HEK293 (cell line): ENCODE measurements around the gene PLBD2.

Source experiments
- CTCF ChIA-PET: fragments of 350-600 bp; formaldehyde crosslinking; extraction: SDS; loops from one replicate; lab custom pipeline; 2021; ENCODE audit warnings: antibody characterized with exemption; lab: Yijun Ruan, JAX
- POLR2A ChIA-PET: fragments of 300-600 bp; formaldehyde crosslinking; extraction: SDS; loops from one replicate; lab custom pipeline; 2020; ENCODE audit warnings: antibody characterized with exemption, inconsistent platforms; lab: Yijun Ruan, JAX
- H3K27ac ChIP-seq: fragments of 200-500 bp; sonication (Bioruptor generic); 2 replicates; pipeline ENCODE4 v1.5.1; 2014; ENCODE audit warnings: low read depth, low read length, control low read depth, inconsistent platforms; ENCODE audit errors: extremely low read depth
- H3K36me3 ChIP-seq, 2 experiments: fragments of 200-500 bp in 1 of 2; sonication (Bioruptor generic) in 1 of 2; 1 replicate in 1 of 2; 2 replicates in 1 of 2; pipeline ENCODE4 v1.5.1; 2014 to 2017; ENCODE audit warnings: inconsistent platforms in 2 of 2, low read length in 2 of 2; ENCODE audit not compliant: control insufficient read depth in 2 of 2, insufficient read depth in 1 of 2
- H3K4me1 ChIP-seq: fragments of 200-500 bp; sonication (Bioruptor generic); 2 replicates; pipeline ENCODE4 v1.5.1; 2014; ENCODE audit warnings: mild to moderate bottlenecking, low read length, inconsistent platforms; ENCODE audit not compliant: control insufficient read depth, insufficient read depth
- H3K4me3 ChIP-seq: 2 replicates; pipeline ENCODE4 v1.5.1; 2011; ENCODE audit warnings: low read depth, mild to moderate bottlenecking, control low read depth, low read length, moderate library complexity
- H3K9me3 ChIP-seq: fragments of 200-500 bp; sonication (Bioruptor generic); 2 replicates; pipeline ENCODE4 v1.5.1; 2014; ENCODE audit warnings: low read depth, low read length, inconsistent platforms; ENCODE audit not compliant: control insufficient read depth, insufficient read depth
- ATF2 ChIP-seq: fragments of 450-650 bp; formaldehyde crosslinking; IDR thresholded peaks from 2 replicates; pipeline ENCODE4 v1.5.1; 2016; ENCODE audit warnings: missing biosample characterization, missing genetic modification characterization, low read depth
- KLF16 ChIP-seq: fragments of 450-650 bp; formaldehyde crosslinking; IDR thresholded peaks from 2 replicates; pipeline ENCODE4 v1.5.1; 2017; ENCODE audit warnings: missing biosample characterization, missing genetic modification characterization
- MZF1 ChIP-seq: fragments of 450-650 bp; formaldehyde crosslinking; IDR thresholded peaks from 2 replicates; pipeline ENCODE4 v1.5.1; 2017; ENCODE audit warnings: missing biosample characterization, missing genetic modification characterization, borderline replicate concordance
- PBX3 ChIP-seq: sonication (generic); formaldehyde crosslinking; IDR thresholded peaks from 2 replicates; pipeline ENCODE4 v1.8.1; 2022; ENCODE audit warnings: mild to moderate bottlenecking, moderate library complexity, missing genetic modification reagents
- ZBTB17 ChIP-seq: fragments of 450-650 bp; formaldehyde crosslinking; IDR thresholded peaks from 2 replicates; pipeline ENCODE4 v1.5.1; 2016; ENCODE audit warnings: missing biosample characterization, missing genetic modification characterization
- ZNF132 ChIP-seq: fragments of 450-650 bp; formaldehyde crosslinking; IDR thresholded peaks from 2 replicates; pipeline ENCODE4 v1.5.1; 2017; ENCODE audit warnings: missing biosample characterization, missing genetic modification characterization, borderline replicate concordance
- ZNF140 ChIP-seq: fragments of 450-650 bp; formaldehyde crosslinking; IDR thresholded peaks from 2 replicates; pipeline ENCODE4 v1.5.1; 2016; ENCODE audit warnings: missing biosample characterization, missing genetic modification characterization
- ZNF19 ChIP-seq: fragments of 450-650 bp; formaldehyde crosslinking; IDR thresholded peaks from 2 replicates; pipeline ENCODE4; 2016; ENCODE audit warnings: missing biosample characterization, missing genetic modification characterization, low read depth
- ZNF274 ChIP-seq, 2 experiments: fragments of 200-500 bp in 1 of 2; fragments of 450-650 bp in 1 of 2; sonication (Bioruptor generic) in 1 of 2; formaldehyde crosslinking in 1 of 2; IDR thresholded peaks; 2 replicates each; pipeline versions ENCODE4 v1.5.1 to v1.6.1; 2014 to 2016; ENCODE audit warnings: borderline replicate concordance in 1 of 2, inconsistent platforms in 1 of 2, low read length in 1 of 2, missing biosample characterization in 1 of 2, missing genetic modification characterization in 1 of 2
- ZNF302 ChIP-seq: fragments of 450-650 bp; formaldehyde crosslinking; IDR thresholded peaks from 2 replicates; pipeline ENCODE4 v1.5.1; 2016; ENCODE audit warnings: missing biosample characterization, missing genetic modification characterization, low read depth
- ZNF433 ChIP-seq: fragments of 450-650 bp; formaldehyde crosslinking; IDR thresholded peaks from 2 replicates; pipeline ENCODE4 v1.5.1; 2016; ENCODE audit warnings: missing biosample characterization, missing genetic modification characterization, low read depth
- ZNF513 ChIP-seq: fragments of 450-650 bp; IDR thresholded peaks from 2 replicates; pipeline ENCODE4 v1.5.1; 2018; ENCODE audit warnings: missing biosample characterization, missing genetic modification characterization
- ZNF600 ChIP-seq: fragments of 450-650 bp; formaldehyde crosslinking; IDR thresholded peaks from 2 replicates; pipeline ENCODE4 v1.5.1; 2016; ENCODE audit warnings: missing biosample characterization, missing genetic modification characterization
- ZNF610 ChIP-seq: fragments of 450-650 bp; formaldehyde crosslinking; IDR thresholded peaks from 2 replicates; pipeline ENCODE4 v1.5.1; 2016; ENCODE audit warnings: missing biosample characterization, missing genetic modification characterization, borderline replicate concordance
- ZNF629 ChIP-seq: fragments of 450-650 bp; formaldehyde crosslinking; IDR thresholded peaks from 2 replicates; pipeline ENCODE4 v1.5.1; 2017; ENCODE audit warnings: missing biosample characterization, missing genetic modification characterization
- ZNF639 ChIP-seq: fragments of 450-650 bp; formaldehyde crosslinking; IDR thresholded peaks from 2 replicates; pipeline ENCODE4 v1.5.1; 2016; ENCODE audit warnings: missing biosample characterization, missing genetic modification characterization
- ZNF785 ChIP-seq: fragments of 450-650 bp; formaldehyde crosslinking; IDR thresholded peaks from 2 replicates; pipeline ENCODE4 v1.5.1; 2016; ENCODE audit warnings: missing biosample characterization, missing genetic modification characterization
- ZNF830 ChIP-seq: fragments of 450-650 bp; IDR thresholded peaks from 2 replicates; pipeline ENCODE4 v1.5.0; 2018; ENCODE audit warnings: missing biosample characterization, missing genetic modification characterization, low read depth, mild to moderate bottlenecking, moderate library complexity

The PLBD2 gene

DNA sequence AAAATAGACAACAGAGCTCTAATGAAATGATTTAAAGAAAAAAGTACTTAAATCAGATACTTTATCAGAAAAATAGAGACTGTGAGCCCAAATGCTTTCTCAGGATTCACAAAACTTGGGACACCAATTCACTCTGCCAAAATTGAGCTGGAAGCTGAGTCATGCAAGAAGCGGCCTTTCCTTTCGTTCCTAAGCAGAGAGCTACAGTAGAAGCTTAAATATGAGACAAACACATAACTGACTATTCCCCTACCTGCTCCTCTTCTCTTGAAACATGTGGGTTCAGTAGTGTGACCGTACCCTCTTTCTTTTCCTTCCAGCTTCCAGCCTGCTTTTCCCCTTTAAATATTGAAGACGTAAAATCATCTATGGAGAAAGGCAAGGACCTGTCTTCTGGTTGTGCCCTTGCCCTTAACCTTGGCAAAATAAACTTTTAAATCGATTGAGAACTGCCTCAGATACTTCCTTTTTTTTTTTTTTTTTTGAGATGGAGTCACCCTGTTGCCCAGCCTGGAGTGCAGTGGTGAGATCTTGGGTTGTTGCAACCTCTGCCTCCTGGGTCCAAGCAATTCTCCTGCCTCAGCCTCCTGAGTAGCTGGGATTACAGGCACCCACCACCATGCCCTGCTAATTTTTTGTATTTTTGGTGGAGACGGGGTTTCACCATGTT is 49.7 kb downstream of the PLBD2 start:
- H3K9me3 ChIP-seq, result no peaks in the 10 kb centered on the region
- no peaks in the 10 kb centered on the region for H3K4me1 ChIP-seq
- no peak overlapping the region for H3K4me3 ChIP-seq
- CTCF ChIA-PET, result interaction anchor here (0.6 to 2.3 kb wide), 2 partner anchors 10 to 17 kb away, joined by 3 to 8 read pairs; no protein-coding TSS in a partner anchor
- no peak overlapping the region for H3K27ac ChIP-seq
- POLR2A ChIA-PET, result interaction anchor here (0.7 kb wide), 1 partner anchor 12 kb away, joined by 6 read pairs; no protein-coding TSS in a partner anchor
- TF ChIP-seq ZNF132 (tag by site-specific recombination), result no peak
- TF ChIP-seq, all 188 proteins: peak for 0
- no peaks in the 10 kb centered on the region for H3K36me3 ChIP-seq

GRCh38 chr12:113408756-113409298 is 50.4 kb downstream of the PLBD2 start:
- H3K4me1 ChIP-seq, result no peaks in the 10 kb centered on the region
- no peak overlapping the region for H3K27ac ChIP-seq
- POLR2A ChIA-PET, result no interaction called here
- TF ChIP-seq ZNF830 (tag by site-specific recombination), result no peak
- TF ChIP-seq ZNF600, result peak; percentile 66; the same call in 1 of the 2 replicates
- H3K36me3 ChIP-seq, result no peaks in the 10 kb centered on the region
- H3K4me3 ChIP-seq, result no peak overlapping the region
- CTCF ChIA-PET, result interaction anchor here (0.6 to 2.3 kb wide), 3 partner anchors 16 to 212 kb away, joined by 3 to 8 read pairs (median 5); no protein-coding TSS in a partner anchor
- no peaks in the 10 kb centered on the region for H3K9me3 ChIP-seq

GRCh38 chr12:113409462-113410124 is 51.2 kb downstream of the PLBD2 start:
- Histone ChIP-seq H3K9me3 (no peaks in the 10 kb centered on the region), H3K4me1 (no peaks in the 10 kb centered on the region), H3K36me3 (no peaks in the 10 kb centered on the region), H3K27ac (no peak overlapping the region), H3K4me3 (no peak overlapping the region)
- ChIA-PET CTCF (interaction anchor here (0.6 to 2.3 kb wide), 3 partner anchors 16 to 213 kb away, joined by 3 to 8 read pairs (median 4); no protein-coding TSS in a partner anchor), POLR2A (no interaction called here)
- peak; percentile 66 for TF ChIP-seq ZNF513
- no peak for TF ChIP-seq ZNF433 (tag by site-specific recombination)
- TF ChIP-seq ATF2, result no peak

DNA sequence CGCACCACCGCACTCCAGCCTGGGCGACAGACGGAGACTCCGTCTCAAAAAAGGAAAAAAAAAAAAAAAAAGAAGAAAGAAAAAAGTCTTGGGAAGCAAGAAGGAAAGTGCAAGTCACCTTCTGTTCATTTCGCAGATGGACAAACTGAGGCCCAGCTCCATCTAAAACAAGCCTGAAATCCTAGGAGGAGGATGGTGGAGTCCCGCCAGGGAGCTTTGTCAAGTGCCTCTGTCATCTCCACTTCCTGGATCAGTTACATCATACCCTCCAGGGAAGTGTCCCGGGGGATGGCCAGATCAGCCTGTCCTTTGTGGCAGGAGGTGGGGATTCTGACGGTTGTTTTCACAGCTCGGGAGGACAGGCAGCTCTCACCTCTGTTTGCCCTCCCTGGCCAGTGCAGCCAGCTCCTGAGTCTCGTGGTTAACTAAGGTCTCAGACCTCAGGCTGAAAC is 55.1 kb downstream of the PLBD2 start:
- POLR2A ChIA-PET, result no interaction called here
- no peak for TF ChIP-seq ZNF639 (tag by site-specific recombination)
- TF ChIP-seq MZF1 (tag by site-specific recombination), result peak; percentile 28; the same call in 1 of the 2 replicates
- no peak for TF ChIP-seq ZNF19 (tag by site-specific recombination)
- no peak for TF ChIP-seq PBX3
- TF ChIP-seq ZNF785 (tag by site-specific recombination), result no peak
- no peak for TF ChIP-seq ZNF140 (tag by site-specific recombination)
- TF ChIP-seq ZNF274 (IDR thresholded peaks at IDR 0.05; ENCODE audit: low read length), result no peak
- TF ChIP-seq ZNF274 (tag by site-specific recombination; IDR thresholded peaks at IDR 0.05; ENCODE audit: borderline replicate concordance), result no peak
- TF ChIP-seq ZNF302, result no peak
- TF ChIP-seq ZBTB17 (tag by site-specific recombination), result 0 out of 2 replicates have a peak, but pooled peaks have one; percentile 37
- peak; percentile 39; the same call in 1 of the 2 replicates for TF ChIP-seq ZNF629
- no peak for TF ChIP-seq ZNF610 (tag by site-specific recombination)
- no peak for TF ChIP-seq KLF16 (tag by site-specific recombination)

More for the DNA sequence above, 55.1 kb downstream of the PLBD2 start:
- Histone ChIP-seq H3K9me3 (no peaks in the 10 kb centered on the region), H3K4me3 (no peak overlapping the region), H3K36me3 (no peaks in the 10 kb centered on the region), H3K27ac (no peak overlapping the region), H3K4me1 (no peaks in the 10 kb centered on the region)
- CTCF ChIA-PET, result interaction anchor here (0.5 to 3.3 kb wide), 3 partner anchors 11 to 377 kb away, joined by 3 to 19 read pairs (median 3); no protein-coding TSS in a partner anchor
